ENCODE data around the gene QDPR. TPM values are rescaled to one million over a fixed set of nuclear protein-coding genes. Genes with fewer than 3 reads are reported as not detected.
"Not testable (repeated sequence)": the region's sequence is repeated elsewhere in the genome, so short reads cannot be mapped to it uniquely, and the experiment has no call there.

Gene QDPR
- 10 to 100 TPM; 20.6 to 90.0 (median 64.4) TPM for polyA plus RNA-seq

- H3K27ac ChIP-seq (ENCODE audit: low read depth, low read length): no peak within 1 kb of the TSS
- 2% methylated on average over 51 to 65 of the region's 65 CpGs for WGBS, 3 donors
Measured at GRCh38 chr4:17511950-17512795, at the start of gene QDPR. QDPR (minus strand) TSS chr4:17512090; CDS start chr4:17512054, 36 bp downstream.

DNA sequence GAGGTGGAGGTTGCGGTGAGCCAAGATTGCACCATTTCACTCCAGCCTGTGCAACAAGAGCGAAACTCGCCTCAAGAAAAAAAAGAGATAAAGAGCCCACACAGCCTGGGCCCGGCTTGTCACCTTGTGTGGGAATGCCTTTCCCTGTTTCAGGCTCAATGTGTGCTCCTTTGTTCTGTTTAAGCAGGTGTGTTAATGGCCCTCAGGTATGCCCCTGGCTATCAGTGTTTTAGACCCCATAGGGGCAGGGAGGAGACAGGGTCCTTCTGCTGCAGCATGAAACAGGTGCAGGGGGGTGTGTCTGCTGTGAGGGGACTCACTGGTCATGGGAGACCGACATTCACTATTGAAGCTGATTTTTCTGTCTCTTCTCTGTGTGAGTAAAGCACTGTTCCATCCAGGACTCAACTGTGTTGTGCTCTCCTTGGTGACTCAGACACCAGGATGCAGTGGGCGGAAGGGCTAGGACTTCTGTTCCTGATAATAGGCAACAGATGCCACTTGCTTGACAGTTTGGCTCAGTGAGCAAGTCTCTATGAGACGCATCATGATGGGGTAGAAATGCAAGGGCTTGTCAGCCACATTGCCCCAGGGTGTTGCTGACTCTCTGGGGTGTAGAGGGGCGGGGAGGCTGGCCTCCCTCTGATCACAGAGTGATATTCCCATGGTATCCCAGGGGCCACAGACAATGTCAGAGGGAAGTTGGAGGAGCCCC lies 49.5 kb upstream of the QDPR start:
- 78 to 85% (median 84%) methylated on average over 8 of the region's 8 CpGs for WGBS, 3 donors
- H3K27ac ChIP-seq (ENCODE audit: low read depth, low read length): no peak overlapping the region

GRCh38 chr4:17560065-17560673 lies 48.3 kb upstream of the QDPR start:
- 76 to 92% (median 81%) methylated on average over 6 of the region's 6 CpGs for WGBS, 3 donors
- H3K27ac ChIP-seq (ENCODE audit: low read depth, low read length): no peak overlapping the region

DNA sequence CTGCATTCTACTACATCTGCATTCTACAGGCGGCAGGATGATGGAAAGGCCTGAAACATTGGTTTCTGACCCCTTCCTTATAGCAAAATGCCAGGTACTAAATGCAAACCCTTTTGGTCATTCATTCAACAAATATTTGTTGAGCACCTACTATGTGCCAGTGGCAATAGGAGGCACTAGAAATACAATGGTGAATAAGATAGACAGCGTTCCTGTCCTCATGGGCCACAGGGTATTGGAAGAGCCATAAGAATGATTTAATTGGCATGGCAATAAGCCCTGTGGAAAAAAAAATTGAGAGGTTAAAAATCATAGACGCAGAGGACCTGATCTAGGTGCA lies 47.8 kb upstream of the QDPR start:
- WGBS, 3 donors: 90 to 92% (median 92%) methylated on average over 3 of the region's 3 CpGs
- no peak overlapping the region for H3K27ac ChIP-seq (ENCODE audit: low read depth, low read length)

DNA sequence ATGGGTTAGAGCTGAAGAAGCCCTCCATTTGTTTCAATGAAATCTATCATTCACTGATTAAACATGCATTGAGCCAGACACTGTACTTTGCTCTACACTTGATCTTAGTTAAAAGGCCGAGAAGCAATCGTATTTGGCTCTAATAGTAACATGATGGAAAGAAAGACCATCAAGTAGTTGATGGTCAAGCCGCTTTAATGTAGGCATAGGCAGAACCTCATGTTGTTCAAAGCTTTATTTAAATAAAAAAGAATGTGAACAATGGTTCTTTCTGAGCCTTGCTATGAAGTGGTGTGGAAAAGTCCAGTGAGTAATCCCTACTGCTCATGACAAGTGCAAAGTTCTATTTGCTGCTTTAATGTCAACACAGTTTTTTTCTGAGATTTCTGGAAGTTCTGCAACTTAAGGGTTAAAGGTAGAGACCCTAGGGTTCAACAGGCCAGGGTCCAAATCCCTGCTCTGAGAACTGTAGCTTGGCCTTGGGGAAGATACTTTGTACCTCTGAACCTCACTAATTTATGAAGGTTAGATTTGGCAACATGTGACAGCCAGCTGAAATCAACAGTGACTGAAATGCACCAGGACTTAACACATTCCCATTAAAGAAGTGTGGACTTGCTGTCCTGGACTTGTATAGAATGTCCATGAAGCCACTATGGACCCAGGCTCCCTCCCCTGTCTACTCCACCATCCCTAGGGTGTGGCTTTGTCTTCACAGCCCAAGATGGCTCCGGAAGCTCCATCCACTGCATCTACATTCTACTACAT lies 47.2 kb upstream of the QDPR start:
- no peak overlapping the region for H3K27ac ChIP-seq (ENCODE audit: low read depth, low read length)
- WGBS, 3 donors: 76 to 95% (median 91%) methylated on average over 4 of the region's 4 CpGs

- H3K27ac ChIP-seq (ENCODE audit: low read depth, low read length): no peak overlapping the region
- 56 to 75% (median 73%) methylated on average over 5 of the region's 5 CpGs for WGBS, 3 donors
Measured at GRCh38 chr4:17557880-17558279, 46.0 kb upstream of the QDPR start.

GRCh38 chr4:17556498-17556897 lies 44.6 kb upstream of the QDPR start:
- H3K27ac ChIP-seq (ENCODE audit: low read depth, low read length): no peak overlapping the region

- H3K27ac ChIP-seq (ENCODE audit: low read depth, low read length): no peak overlapping the region
- 66 to 80% (median 75%) methylated on average over 4 of the region's 4 CpGs for WGBS, 3 donors
Measured at GRCh38 chr4:17554568-17554967, 42.7 kb upstream of the QDPR start.

DNA sequence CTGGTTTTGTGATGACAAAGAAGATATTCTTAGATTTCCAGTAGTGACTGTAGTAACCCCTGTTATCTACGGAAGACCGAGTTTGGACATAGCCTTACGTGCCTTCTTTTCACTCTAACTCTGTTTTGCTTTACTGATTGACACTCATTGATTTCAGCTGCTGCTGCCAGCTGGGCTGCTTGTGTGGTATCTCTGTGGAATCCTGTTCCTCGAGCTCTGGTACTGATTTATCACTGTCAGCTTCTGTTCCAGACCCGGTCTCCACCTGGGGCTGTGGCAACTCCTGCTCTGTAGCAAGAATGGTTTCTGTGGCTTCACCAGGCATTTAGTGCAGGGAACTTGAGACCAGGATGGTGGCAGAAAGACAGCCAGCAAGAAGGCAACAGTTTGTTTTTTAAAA lies 40.5 kb upstream of the QDPR start:
- H3K27ac ChIP-seq (ENCODE audit: low read depth, low read length): no peak overlapping the region
- 24 to 53% (median 45%) methylated on average over 5 of the region's 5 CpGs for WGBS, 3 donors

GRCh38 chr4:17550549-17550948 lies 38.7 kb upstream of the QDPR start:
- 83 to 92% (median 88%) methylated on average over 3 of the region's 3 CpGs for WGBS, 3 donors
- H3K27ac ChIP-seq (ENCODE audit: low read depth, low read length): no peak overlapping the region

DNA sequence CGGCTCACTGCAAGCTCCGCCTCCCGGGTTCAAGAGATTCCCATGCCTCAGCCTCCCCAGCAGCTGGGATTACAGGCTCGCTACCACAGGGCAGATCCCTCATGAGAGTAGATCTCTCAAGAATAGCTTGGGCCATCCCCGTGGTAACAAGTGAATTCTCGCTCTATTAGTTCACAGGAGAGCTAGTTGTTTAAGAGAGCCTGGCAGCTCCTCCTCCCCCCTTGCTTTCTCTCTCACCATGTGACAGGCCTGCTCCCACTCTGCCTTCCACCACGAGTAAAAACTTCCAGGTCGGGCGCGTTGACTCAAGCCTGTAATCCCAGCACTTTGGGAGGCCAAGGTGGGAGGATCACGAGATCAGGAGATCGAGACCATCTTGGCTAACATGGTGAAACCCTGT lies 34.8 kb upstream of the QDPR start:
- H3K27ac ChIP-seq (ENCODE audit: low read depth, low read length): no peak overlapping the region
- WGBS, 3 donors: 76 to 84% (median 84%) methylated on average over 12 of the region's 12 CpGs

DNA sequence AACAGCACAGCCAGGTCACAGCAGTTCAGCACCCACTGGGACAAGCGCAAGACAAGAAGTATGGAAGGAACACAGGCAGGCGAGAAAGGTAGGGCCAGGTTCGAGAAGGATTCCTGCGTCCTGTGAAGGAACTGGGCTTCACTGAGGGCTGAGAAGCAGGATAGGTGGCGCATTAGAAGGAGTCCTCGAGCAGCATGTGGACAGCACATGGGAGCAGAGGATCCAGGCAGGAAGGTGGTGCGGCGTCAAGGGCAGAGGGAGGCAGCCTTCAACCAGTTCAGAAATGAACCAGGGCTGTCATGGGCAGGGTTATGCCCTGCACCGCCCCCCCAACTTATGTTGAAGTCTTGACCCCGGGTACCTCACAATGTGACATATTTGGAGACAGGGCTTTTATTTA lies 34.3 kb upstream of the QDPR start:
- H3K27ac ChIP-seq (ENCODE audit: low read depth, low read length): no peak overlapping the region
- 78 to 87% (median 85%) methylated on average over 10 of the region's 10 CpGs for WGBS, 3 donors

DNA sequence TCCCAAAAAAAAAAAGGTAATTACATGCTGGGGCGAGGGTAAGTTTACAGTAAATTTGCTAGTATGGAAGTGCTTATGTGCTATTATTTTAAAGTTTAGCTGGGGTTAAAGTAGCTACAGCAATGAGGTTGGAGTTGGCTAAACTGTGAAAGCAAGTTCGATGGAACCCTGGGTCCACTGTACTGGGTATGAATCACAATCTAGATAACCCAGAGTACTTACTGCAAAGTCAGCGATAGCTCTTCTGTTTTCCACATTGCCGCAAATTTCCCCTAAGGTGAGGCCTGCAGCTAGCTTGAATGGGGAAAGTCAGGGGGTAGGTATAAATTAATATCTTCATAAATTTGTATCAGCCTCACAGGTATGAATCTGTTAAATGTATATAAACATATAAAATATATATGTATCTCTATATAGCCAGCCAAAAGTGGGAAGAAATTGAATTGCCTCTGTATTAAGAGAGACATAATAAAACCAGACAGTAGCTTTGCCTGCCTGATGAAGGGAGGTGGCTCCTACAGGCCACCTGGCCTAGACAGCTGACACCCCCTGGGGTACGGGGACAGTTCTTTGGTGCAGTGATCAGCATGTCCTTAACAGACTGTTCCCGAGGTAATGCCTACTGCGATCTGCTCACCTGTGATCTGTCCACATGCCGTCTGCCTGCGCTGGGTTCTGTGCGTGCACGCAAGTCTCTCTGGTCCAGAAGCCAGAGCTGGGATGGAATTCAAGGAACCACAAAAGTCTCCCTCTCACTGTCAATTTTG lies 33.7 kb upstream of the QDPR start:
- no peak overlapping the region for H3K27ac ChIP-seq (ENCODE audit: low read depth, low read length)
- 72 to 74% (median 74%) methylated on average over 11 of the region's 11 CpGs for whole genome bisulfite sequencing, 3 donors

DNA sequence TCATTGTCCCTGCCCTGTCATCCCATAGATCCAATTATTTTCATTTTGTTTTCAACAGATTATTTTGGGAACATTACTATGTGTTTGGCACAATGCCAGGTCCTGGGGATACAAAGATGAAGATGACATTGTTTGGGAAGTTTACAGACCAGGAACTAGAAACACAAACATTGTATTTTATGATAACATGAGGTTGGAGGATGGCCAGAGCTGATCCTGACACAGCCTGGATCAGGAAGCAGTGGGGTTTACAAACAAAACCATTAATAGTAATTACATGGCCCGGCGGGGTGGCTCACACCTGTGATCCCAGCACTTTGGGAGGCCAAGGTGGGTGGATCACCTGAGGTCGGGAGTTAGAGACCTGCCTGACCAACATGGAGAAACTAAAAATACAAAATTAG lies 32.9 kb upstream of the QDPR start:
- H3K27ac ChIP-seq (ENCODE audit: low read depth, low read length): no peak overlapping the region

GRCh38 chr4:17544205-17544604 lies 32.3 kb upstream of the QDPR start:
- H3K27ac ChIP-seq (ENCODE audit: low read depth, low read length): no peak overlapping the region
- 26 to 32% (median 30%) methylated on average over 6 of the region's 6 CpGs for WGBS, 3 donors

More for the DNA sequence above, 32.9 kb upstream of the QDPR start:
- WGBS, 3 donors: 47 to 58% (median 55%) methylated on average over 3 of the region's 3 CpGs

GRCh38 chr4:17537060-17537459 lies 25.2 kb upstream of the QDPR start:
- H3K27ac ChIP-seq (ENCODE audit: low read depth, low read length): not testable (repeated sequence)
- WGBS, 3 donors: 87 to 93% (median 90%) methylated on average over 6 of the region's 6 CpGs

DNA sequence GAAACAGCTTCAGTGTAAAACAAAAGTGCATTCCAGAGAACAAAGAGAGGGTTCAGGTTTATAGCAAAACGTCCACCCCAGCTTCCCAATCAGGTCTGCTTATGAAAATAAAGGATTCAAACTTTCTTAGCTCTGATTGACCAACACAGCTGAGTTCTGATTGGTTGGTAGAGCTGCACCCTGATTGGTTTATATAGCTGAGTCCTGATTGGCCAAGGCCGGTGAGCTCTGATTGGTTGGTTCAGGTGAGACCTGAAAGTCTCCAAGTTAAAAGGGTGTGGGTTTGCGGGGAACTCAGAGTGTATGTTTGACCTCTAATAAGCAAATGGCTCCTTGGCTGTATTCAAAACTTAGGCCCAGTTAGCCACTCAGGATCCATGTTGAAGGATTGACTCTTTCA lies 24.0 kb upstream of the QDPR start:
- WGBS, 3 donors: 80 to 85% (median 85%) methylated on average over 3 of the region's 3 CpGs

GRCh38 chr4:17535242-17535641 lies 23.4 kb upstream of the QDPR start:
- WGBS, 3 donors: 55 to 81% (median 73%) methylated on average over 4 of the region's 4 CpGs

More for the DNA sequence above, 24.0 kb upstream of the QDPR start:
- H3K27ac ChIP-seq (ENCODE audit: low read depth, low read length): no peak overlapping the region

More at GRCh38 chr4:17535242-17535641, 23.4 kb upstream of the QDPR start:
- no peak overlapping the region for H3K27ac ChIP-seq (ENCODE audit: low read depth, low read length)
